Activated CD8-positive, alpha-beta memory T cell treated with anti-CD3 and anti-CD28 coated beads, Interleukin-2, amount 10 ng/mL, durations not matched to agents 7 days and 5 days (primary cell): Measurements from ENCODE around the gene DERA. TPM values are rescaled to one million over a fixed set of nuclear protein-coding genes. Genes with fewer than 3 reads are reported as not detected.
"Not testable (repeated sequence)": the region's sequence is repeated elsewhere in the genome, so short reads cannot be mapped to it uniquely, and the experiment has no call there.

Experiments
- ATAC-seq: fragments of 150-1000 bp; cut with Tn5 transposase; one replicate; pipeline ENCODE4 v1.10.0; 2021; ENCODE audit warnings: moderate library complexity
- CTCF ChIA-PET: fragments of 350-600 bp; sonication (Branson Sonifier 250); formaldehyde crosslinking; loops from one replicate; lab custom pipeline; 2021; ENCODE audit warnings: antibody characterized with exemption; lab: Charles Lee
- DNase-seq: peaks from one replicate; pipeline ENCODE4 v3.0.0-alpha.2; 2020
- H3K27ac Mint-ChIP-seq: one replicate; pipeline ENCODE4 v1.8.0; 2021; ENCODE audit warnings: mild to moderate bottlenecking, mixed read lengths
- H3K27me3 Mint-ChIP-seq: one replicate; pipeline ENCODE4 v1.8.0; 2021; ENCODE audit warnings: mixed read lengths
- H3K36me3 Mint-ChIP-seq: one replicate; pipeline ENCODE4 v1.8.0; 2021; ENCODE audit warnings: mild to moderate bottlenecking, mixed read lengths
- H3K4me1 Mint-ChIP-seq: one replicate; pipeline ENCODE4 v1.8.0; 2021; ENCODE audit warnings: mixed read lengths
- H3K4me3 Mint-ChIP-seq: one replicate; pipeline ENCODE4 v1.8.0; 2021; ENCODE audit warnings: mild to moderate bottlenecking, moderate library complexity, mixed read lengths
- H3K9me3 Mint-ChIP-seq: one replicate; pipeline ENCODE4 v1.8.0; 2022; ENCODE audit warnings: low read depth, mixed read lengths
- total RNA-seq, 2 experiments: library from RNA; stranded (reverse); gene quantifications; one replicate each; pipeline ENCODE4 v1.2.3, GENCODE V29; 2021

DERA gene
- total RNA-seq, 2 experiments from 2014 or later: 22.3 to 24.1 TPM

DNA sequence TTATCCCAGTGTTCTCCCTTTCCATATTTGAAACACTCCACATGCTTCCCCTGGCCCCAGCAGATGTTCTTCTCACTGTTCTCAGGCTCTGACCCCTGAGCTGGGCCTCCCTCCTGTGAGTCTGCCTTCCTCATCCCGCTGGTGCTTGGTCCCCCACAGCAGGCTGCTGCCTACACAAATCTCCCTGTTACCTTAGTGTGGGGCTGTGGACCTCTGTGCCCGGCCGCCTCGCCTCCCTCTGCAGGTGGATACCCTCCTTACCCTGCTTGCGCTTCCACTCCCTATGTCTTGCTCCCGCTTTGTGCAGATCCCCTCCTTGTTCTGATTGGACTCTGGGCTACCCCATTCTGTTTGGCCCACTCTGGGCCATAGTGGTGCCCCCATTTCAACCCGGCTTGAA, 6.9 kb downstream of the DERA start:
- H3K9me3 Mint-ChIP-seq: no peaks in the 10 kb centered on the region
- no peaks in the 10 kb centered on the region for H3K27me3 Mint-ChIP-seq
- H3K27ac Mint-ChIP-seq: no peak overlapping the region
- DNase-seq (no peak), ATAC-seq (no peak)
- H3K4me3 Mint-ChIP-seq: no peak overlapping the region
- CTCF ChIA-PET: no interaction called here
- no peaks in the 10 kb centered on the region for H3K4me1 Mint-ChIP-seq
- H3K36me3 Mint-ChIP-seq: peaks cover 3% of the 10 kb centered on the region

DNA sequence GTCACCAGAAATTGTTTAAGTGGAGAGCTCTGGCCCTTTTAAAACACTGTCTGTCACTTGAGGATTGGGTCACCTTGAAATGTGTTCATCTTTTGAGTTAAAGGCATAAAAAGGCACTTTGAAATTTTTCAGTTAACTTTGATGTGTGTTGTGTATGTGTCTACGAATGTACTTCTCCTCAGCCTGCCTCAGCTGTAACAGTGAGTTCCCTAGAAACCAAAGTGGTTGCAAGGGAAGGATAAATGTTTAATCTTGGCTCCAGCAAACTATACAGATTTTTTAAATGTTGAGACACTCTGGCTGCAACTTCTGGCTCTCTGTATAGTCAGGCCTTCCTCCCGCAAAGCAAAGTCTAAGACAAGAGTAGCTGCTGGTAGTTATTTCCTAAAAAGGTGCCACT, 8.3 kb downstream of the DERA start:
- Mint-ChIP-seq H3K9me3 (no peaks in the 10 kb centered on the region), H3K27me3 (no peaks in the 10 kb centered on the region), H3K4me3 (no peak overlapping the region), H3K4me1 (no peaks in the 10 kb centered on the region), H3K36me3 (peaks cover 3% of the 10 kb centered on the region), H3K27ac (no peak overlapping the region)
- no peak for ATAC-seq
- CTCF ChIA-PET: no interaction called here
- DNase-seq: no peak

DNA sequence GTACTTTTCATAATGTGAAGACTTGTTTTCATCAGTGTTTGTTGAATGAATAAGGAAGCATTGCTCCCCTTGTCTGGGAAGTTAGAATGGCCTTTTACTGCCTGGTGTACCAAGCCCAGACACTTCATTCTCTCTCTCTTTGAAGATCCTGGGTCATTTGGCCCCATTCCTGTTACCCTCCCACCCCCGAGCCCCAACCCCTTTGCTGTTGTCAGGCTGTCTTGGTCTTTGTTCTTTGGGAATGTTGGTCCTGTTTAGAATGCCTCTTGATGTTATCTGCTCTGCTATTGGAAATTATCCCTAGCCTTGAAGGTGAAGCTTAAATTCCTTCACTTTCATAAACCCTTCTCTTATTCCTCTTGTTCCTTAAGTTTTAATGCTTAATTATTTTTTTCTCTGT, 13.8 kb downstream of the DERA start:
- Mint-ChIP-seq H3K36me3 (peaks cover 1% of the 10 kb centered on the region), H3K27me3 (no peaks in the 10 kb centered on the region), H3K27ac (no peak overlapping the region), H3K4me3 (no peak overlapping the region), H3K9me3 (no peaks in the 10 kb centered on the region), H3K4me1 (no peaks in the 10 kb centered on the region)
- CTCF ChIA-PET: no interaction called here
- DNase-seq (no peak), ATAC-seq (no peak)

DNA sequence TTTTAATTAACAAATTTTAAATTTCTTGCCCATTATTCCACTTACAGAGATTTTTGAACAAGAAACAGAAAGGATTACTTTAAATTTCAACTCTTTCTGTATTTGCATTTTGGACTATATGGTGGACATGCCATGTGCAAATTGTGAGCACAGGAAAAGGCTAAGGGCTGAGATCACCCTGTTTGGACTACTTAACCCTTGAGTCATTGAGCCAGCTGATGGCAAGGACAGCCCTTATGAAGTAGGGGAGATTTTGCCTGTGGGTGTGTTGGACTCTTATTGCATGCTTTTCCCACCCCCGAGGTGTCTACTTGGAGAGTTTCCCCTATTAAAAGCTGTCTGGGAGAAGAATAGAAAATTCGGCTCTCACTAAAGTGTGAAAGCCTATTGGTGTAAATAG, 17.2 kb downstream of the DERA start:
- Mint-ChIP-seq H3K27ac (no peak overlapping the region), H3K4me3 (no peak overlapping the region), H3K36me3 (peaks cover 6% of the 10 kb centered on the region), H3K4me1 (peaks cover 3% of the 10 kb centered on the region), H3K27me3 (no peaks in the 10 kb centered on the region), H3K9me3 (no peaks in the 10 kb centered on the region)
- DNase-seq (no peak), ATAC-seq (no peak)
- CTCF ChIA-PET: no interaction called here

DNA sequence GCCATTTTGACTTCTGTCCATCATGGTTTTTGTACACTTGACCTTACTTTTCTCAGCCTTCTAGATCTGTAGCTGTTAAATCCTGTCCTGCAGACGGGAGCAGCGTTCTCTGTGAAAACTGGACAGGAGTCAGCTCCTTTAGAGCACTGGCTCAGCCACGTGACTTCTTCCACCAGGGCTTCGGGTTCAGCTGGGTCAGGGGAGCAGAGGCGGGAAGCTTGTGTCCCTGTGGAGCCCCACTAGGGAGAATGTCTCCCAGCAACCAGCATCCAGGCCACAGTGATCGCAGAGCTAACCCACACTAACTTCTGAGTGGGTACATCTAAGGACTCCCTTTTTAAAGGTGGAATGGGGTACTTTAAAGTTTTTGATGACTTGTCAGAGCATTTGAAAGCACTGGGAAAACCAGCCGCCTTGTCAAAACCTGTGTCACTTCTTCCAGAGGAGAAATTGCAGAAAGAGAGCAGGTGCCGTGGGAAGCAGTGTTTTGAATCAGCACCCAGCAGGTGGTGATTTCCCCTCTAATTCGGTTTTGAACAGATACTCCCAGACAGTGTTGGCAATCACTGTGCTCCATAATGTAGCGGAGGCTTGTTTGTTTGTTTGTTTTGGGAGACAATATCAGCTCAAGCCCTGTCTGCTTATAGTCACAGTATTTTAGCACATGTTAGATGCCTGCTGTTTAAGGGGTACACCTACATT, 17.9 kb downstream of the DERA start:
- peaks cover 6% of the 10 kb centered on the region for H3K36me3 Mint-ChIP-seq
- H3K9me3 Mint-ChIP-seq: no peaks in the 10 kb centered on the region
- H3K27ac Mint-ChIP-seq: no peak overlapping the region
- H3K4me1 Mint-ChIP-seq: peaks cover 3% of the 10 kb centered on the region
- ATAC-seq: no peak
- no peaks in the 10 kb centered on the region for H3K27me3 Mint-ChIP-seq
- CTCF ChIA-PET: no interaction called here
- no peak overlapping the region for H3K4me3 Mint-ChIP-seq
- no peak for DNase-seq

DNA sequence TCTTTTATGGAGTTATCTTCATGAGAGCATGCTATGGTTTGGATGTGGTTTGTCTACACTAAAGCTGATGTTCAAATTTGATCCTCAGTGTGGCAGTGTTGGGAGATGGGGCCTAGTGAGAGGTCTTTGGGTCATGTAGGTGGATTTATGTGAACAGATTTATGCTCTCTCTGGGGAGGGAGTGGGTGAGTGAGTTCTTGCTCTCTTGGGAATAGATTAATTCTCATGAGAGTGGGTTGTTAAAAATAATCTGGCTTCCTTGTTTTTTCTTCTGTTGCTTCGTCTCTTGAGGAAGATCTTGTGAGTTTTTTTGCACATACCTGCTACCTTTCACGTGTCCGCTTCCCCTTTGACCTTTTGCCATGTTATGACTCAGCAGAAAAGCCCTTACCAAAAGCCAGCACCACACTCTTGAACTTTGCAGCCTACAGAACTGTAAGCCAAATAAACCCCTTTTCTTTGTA, 20.5 kb downstream of the DERA start:
- no peak for ATAC-seq
- CTCF ChIA-PET: no interaction called here
- Mint-ChIP-seq H3K4me3 (no peak overlapping the region), H3K36me3 (peaks cover 8% of the 10 kb centered on the region), H3K27ac (no peak overlapping the region), H3K9me3 (peaks cover under 1% of the 10 kb centered on the region), H3K27me3 (no peaks in the 10 kb centered on the region), H3K4me1 (peaks cover 3% of the 10 kb centered on the region)
- no peak for DNase-seq

DNA sequence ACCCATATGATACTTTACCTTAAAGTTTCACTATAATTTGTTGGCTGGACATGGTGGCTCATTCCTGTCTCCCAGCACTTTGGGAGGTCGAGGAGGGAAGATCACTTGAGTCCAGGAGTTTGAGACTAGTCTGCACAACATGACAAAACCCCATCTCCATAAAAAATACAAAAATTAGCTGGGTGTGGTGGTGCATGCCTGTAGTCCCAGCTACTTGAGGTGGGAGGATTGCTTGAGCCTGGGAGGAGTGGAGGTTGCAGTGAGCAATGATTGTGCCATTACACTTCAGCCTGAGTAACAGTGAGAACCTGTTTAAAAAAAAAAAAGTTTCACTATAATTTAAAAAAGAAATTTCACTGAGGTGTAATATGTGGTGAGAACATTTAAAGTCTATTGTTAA, 21.2 kb downstream of the DERA start:
- CTCF ChIA-PET: no interaction called here
- peaks cover 2% of the 10 kb centered on the region for H3K9me3 Mint-ChIP-seq

DNA sequence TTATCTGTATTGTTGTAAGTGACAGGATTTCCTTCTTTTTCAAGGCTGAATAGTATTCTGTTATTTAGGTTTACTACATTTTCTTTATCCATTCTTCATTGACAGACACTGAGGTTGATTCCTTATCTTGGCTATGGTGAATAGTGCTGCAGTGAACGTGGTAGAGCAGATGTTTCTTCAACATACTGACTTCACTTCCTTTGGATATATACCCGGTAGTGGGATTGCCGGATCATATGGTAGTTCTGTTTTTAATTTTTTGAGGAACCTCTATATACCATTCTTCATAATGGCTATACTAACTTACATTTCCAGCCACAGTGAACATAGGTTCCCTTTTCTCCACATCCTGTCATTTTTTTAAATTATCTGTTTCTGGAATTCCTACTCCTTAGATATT, 21.8 kb downstream of the DERA start:
- no peak for ATAC-seq
- H3K4me3 Mint-ChIP-seq: no peak overlapping the region
- H3K4me1 Mint-ChIP-seq: peaks cover 3% of the 10 kb centered on the region
- no peak for DNase-seq
- CTCF ChIA-PET: no interaction called here
- H3K27ac Mint-ChIP-seq: no peak overlapping the region
- H3K9me3 Mint-ChIP-seq: peaks cover 2% of the 10 kb centered on the region
- peaks cover 12% of the 10 kb centered on the region for H3K36me3 Mint-ChIP-seq
- no peaks in the 10 kb centered on the region for H3K27me3 Mint-ChIP-seq

More for the DNA sequence above, 21.2 kb downstream of the DERA start:
- no peaks in the 10 kb centered on the region for H3K27me3 Mint-ChIP-seq
- H3K36me3 Mint-ChIP-seq: peaks cover 9% of the 10 kb centered on the region
- H3K4me3 Mint-ChIP-seq: no peak overlapping the region
- no peak overlapping the region for H3K27ac Mint-ChIP-seq
- DNase-seq (no peak), ATAC-seq (no peak)
- peaks cover 3% of the 10 kb centered on the region for H3K4me1 Mint-ChIP-seq

DNA sequence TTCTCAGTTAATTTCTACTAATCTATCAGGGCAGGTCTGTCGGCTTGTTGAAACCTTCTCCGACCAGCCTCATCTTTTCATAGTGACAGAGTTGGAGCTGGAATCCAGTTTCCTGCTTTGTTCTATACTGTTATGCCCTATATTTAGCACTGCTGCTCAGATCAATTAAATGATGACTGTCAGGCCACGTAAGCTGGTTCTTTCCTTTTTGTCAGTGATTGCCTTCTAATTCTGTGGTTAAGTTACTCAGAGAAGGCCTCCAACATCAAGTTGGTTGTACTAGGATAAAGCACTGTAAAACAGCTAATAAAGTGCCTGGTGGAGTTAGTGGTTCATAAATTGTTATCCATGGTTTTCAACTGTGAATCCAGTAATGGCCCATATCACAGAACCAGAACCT, 22.6 kb downstream of the DERA start:
- Mint-ChIP-seq H3K9me3 (peaks cover 2% of the 10 kb centered on the region), H3K4me1 (peaks cover 3% of the 10 kb centered on the region), H3K4me3 (no peak overlapping the region), H3K27me3 (no peaks in the 10 kb centered on the region), H3K36me3 (peaks cover 14% of the 10 kb centered on the region), H3K27ac (no peak overlapping the region)
- DNase-seq (no peak), ATAC-seq (no peak)
- CTCF ChIA-PET: no interaction called here

DNA sequence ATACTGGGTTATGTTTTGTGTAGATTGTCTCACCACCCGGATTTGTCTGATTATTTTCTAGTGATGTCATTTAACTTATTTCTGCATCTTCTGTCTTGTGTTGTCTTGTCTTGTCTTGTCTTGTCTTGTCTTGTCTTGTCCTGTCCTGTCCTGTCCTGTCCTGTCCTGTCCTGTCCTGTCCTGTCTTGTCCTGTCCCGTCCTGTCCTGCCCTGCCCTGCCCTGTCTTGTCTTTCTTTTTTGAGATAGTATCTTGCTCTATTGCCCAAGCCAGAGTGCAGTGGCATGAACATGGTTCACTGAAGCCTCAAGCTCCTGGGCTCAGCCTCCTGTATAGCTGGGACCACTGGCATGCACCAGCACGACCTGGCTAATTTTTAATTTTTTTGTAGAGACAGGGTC, 25.6 kb downstream of the DERA start:
- Mint-ChIP-seq H3K4me3 (no peak overlapping the region), H3K27me3 (no peaks in the 10 kb centered on the region), H3K27ac (no peak overlapping the region), H3K4me1 (no peaks in the 10 kb centered on the region), H3K9me3 (peaks cover 8% of the 10 kb centered on the region), H3K36me3 (peaks cover 18% of the 10 kb centered on the region)
- DNase-seq (no peak), ATAC-seq (no peak)
- CTCF ChIA-PET: no interaction called here

DNA sequence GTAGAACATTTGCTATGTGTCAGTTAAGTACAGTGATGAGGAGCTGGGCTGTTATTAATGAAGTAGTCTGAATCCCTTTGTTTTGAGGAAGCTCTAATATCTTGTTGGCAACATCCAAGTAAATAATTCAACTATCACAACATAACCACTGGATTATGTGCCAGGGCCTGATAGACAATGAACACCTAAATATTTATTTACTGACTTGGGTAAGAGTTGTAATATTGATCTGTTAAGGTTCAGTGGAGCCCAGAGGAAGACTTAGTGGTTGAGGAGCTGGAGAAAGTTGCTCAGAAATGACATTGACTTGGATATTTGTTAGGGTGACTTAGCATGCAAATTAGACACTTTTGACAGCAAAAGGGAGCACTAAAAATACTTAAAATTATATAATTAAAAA, 26.8 kb downstream of the DERA start:
- CTCF ChIA-PET: interaction anchor here (1.1 kb wide), 1 partner anchor 99 kb away, joined by 3 read pairs; no protein-coding TSS in a partner anchor
- Mint-ChIP-seq H3K27ac (no peak overlapping the region), H3K9me3 (peaks cover 12% of the 10 kb centered on the region), H3K4me3 (no peak overlapping the region), H3K27me3 (no peaks in the 10 kb centered on the region), H3K4me1 (no peaks in the 10 kb centered on the region), H3K36me3 (peaks cover 16% of the 10 kb centered on the region)
- ATAC-seq (no peak), DNase-seq (no peak)

DNA sequence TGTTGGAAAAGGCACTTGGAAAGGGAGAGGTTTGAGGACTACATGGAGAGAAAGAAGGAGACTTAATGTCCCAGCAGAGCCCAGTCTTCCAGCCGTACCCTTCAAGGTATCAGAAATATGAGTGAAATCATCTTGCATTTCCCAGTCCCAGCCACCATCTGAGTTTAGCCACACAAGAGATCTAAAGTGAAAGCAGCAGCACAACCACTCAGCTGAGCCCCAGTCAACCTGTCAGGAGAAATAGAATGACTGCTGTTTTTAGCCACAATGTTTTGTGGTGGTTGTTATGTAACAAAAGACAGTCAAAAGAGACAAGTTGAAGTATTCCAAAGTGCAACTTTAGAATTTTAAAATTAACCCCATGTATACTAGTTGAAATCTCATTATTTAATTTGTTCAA, 28.0 kb downstream of the DERA start:
- Mint-ChIP-seq H3K4me3 (no peak overlapping the region), H3K36me3 (peaks cover 16% of the 10 kb centered on the region), H3K9me3 (peaks cover 12% of the 10 kb centered on the region), H3K27me3 (no peaks in the 10 kb centered on the region), H3K4me1 (no peaks in the 10 kb centered on the region), H3K27ac (no peak overlapping the region)
- DNase-seq (no peak), ATAC-seq (no peak)
- CTCF ChIA-PET: interaction anchor here (0.5 kb wide), 1 partner anchor 13 kb away, joined by 3 read pairs; no protein-coding TSS in a partner anchor

DNA sequence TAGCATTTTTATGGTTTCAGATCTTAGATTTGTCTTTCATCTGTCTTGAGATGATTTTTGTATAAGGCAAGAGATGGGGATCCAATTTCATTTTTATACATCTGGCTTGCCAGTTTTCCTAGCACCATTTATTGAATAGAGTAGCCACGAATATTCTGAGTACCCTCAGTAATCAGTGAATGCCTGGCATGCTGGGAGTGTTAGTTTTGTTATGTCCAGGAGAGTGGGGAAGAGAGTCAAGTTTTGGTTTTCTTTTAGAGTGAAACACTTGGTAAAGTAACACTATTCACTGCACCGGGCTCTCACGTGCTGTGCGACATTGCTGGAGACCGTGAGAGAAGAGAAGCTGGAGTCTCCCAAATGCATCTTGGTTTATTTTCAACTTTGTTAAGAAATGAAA, 31.3 kb downstream of the DERA start:
- Mint-ChIP-seq H3K9me3 (peaks cover 10% of the 10 kb centered on the region), H3K27ac (no peak overlapping the region), H3K36me3 (peaks cover 16% of the 10 kb centered on the region), H3K4me3 (no peak overlapping the region), H3K27me3 (no peaks in the 10 kb centered on the region), H3K4me1 (no peaks in the 10 kb centered on the region)
- ATAC-seq (no peak), DNase-seq (no peak)
- CTCF ChIA-PET: no interaction called here

DNA sequence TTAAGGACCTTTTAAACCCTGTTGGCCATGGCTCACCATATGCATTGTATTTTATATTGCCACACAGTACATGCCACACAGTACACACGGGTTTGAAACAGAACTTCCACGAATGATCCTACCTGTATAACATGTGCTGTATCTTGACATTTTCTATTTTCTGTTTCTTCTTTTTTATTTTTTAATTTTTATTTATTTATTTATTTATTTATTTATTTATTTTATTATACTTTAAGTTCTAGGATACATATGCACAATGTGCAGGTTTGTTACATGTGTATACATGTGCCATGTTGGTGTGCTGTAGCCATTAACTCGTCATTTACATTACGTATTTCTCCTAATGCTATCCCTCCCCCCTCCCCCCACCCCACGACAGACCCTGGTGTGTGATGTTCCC, 32.4 kb downstream of the DERA start:
- H3K4me3 Mint-ChIP-seq, H3K27ac Mint-ChIP-seq, DNase-seq, H3K27me3 Mint-ChIP-seq, H3K4me1 Mint-ChIP-seq, CTCF ChIA-PET, ATAC-seq: not testable (repeated sequence)
- H3K36me3 Mint-ChIP-seq: peaks cover 15% of the 10 kb centered on the region
- H3K9me3 Mint-ChIP-seq: peaks cover 12% of the 10 kb centered on the region
